ENCODE results near the gene NSG1. TPM values are rescaled to one million over a fixed set of nuclear protein-coding genes. Genes with fewer than 3 reads are reported as not detected.

Gene NSG1
- polyA plus RNA-seq, 1 of the 3 experiments (the other 2 are of a cell fraction), result 11.4 TPM

DNA sequence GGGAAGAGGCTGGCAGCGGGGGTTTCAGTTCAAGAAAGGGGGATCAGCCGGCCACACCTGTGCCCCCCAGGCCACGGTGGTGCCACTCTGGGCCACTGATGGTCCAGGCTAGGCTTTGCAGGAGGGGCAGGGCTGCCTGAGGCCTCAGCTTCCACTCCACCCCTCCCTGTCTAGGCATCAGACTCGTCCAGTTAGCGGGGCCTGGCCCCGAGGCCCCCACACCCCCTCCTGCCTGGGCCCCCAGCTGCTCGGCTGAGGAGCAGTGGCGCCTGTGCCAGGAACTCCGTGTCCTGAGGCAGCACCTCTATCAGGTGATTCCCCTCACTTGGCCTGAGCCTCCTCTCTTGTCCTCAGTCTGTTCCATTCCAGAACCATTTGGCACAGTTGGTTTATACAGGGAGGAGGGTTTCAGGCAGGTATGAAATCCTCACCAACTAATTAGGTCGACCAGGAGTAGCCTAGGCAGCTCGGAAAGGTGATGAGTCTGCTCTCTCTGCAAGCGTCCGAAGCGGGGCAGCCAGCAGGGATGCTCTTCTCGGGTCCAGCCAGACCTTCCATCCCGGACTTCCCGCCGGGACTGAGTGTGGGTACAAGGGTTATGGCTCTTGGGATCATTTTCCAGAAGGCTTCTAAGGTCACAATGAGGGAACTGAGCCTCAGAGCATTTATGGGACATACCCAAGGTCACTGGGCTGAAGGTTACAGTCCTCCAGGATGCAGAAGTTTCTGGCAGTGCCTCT lies 2.1 kb downstream of the NSG1 start (continued):
- TF ChIP-seq FOSL2 (IDR thresholded peaks at IDR 0.05; ENCODE audit: borderline replicate concordance, low read depth), result no peak

DNA sequence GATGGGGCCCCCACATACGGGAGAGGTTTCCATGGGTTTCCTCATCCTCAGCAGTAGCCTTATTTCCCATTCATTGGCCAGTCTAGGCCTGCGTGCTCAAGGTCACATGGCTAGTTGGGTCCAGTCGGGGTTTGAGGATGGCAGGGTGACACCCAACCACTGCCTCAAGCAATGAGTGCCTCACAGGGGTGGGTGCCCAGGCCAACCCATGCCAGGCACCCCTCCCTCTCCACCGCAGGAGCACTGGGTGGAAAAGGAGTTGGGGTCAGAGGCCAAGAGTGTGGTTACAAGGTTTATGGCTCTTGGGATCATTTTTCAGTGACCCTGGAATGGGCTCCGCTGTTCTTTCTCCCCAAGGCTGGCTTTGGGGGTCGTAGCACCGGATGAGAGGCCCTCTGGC lies 3.1 kb downstream of the NSG1 start:
- no peak for DNase-seq

More for the DNA sequence above, 3.1 kb downstream of the NSG1 start:
- H3K4me2 ChIP-seq, result no peak overlapping the region
- POLR2A ChIA-PET, result interaction anchor here (1.7 kb wide), 1 partner anchor 16 kb away, joined by 6 read pairs; no protein-coding TSS in a partner anchor
- 100% methylated on average over 1 of the region's 7 CpGs for WGBS (ENCODE audit: low lambda C conversion rate)
- no peaks in the 10 kb centered on the region for H3K27me3 ChIP-seq (ENCODE audit: insufficient read depth)
- CTCF ChIA-PET, result no interaction called here
- no peak overlapping the region for H3K9ac ChIP-seq
- no peak overlapping the region for H2AFZ ChIP-seq (ENCODE audit: low read depth)
- H3K4me1 ChIP-seq (ENCODE audit: control insufficient read depth in 1 of 2, insufficient read depth in 2 of 2, low read depth in 1 of 2, low read length in 1 of 2), result peaks cover 11 to 25% of the 10 kb centered on the region in 2 experiments; a peak in 3 of 4 replicates
- TF ChIP-seq, protein P1, sequence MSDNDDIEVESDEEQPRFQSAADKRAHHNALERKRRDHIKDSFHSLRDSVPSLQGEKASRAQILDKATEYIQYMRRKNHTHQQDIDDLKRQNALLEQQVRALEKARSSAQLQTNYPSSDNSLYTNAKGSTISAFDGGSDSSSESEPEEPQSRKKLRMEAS (IDR thresholded peaks at IDR 0.05; ENCODE audit: low read depth), result no peak
- no peak for TF ChIP-seq JUND (IDR thresholded peaks at IDR 0.05)
- TF ChIP-seq MXI1 (IDR thresholded peaks at IDR 0.05; ENCODE audit: low read depth, low read length), result no peak
- TF ChIP-seq NRF1 (IDR thresholded peaks at IDR 0.05; ENCODE audit: low read depth, low read length), result no peak
- TF ChIP-seq RAD21 (IDR thresholded peaks at IDR 0.05; ENCODE audit: low read length), result no peak
- TF ChIP-seq, protein P2, sequence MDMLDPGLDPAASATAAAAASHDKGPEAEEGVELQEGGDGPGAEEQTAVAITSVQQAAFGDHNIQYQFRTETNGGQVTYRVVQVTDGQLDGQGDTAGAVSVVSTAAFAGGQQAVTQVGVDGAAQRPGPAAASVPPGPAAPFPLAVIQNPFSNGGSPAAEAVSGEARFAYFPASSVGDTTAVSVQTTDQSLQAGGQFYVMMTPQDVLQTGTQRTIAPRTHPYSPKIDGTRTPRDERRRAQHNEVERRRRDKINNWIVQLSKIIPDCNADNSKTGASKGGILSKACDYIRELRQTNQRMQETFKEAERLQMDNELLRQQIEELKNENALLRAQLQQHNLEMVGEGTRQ (IDR thresholded peaks at IDR 0.05; ENCODE audit: borderline replicate concordance, low read depth, low read length), result no peak
- no peak for TF ChIP-seq TEAD4 (IDR thresholded peaks at IDR 0.05; ENCODE audit: borderline replicate concordance, insufficient read depth)
- TF ChIP-seq GATA2 (CRISPR knock-in tag; IDR thresholded peaks at IDR 0.05), result no peak
- TF ChIP-seq TAF1 (IDR thresholded peaks at IDR 0.05; ENCODE audit: borderline replicate concordance, low read depth, low read length), result no peak
- TF ChIP-seq, protein P3, sequence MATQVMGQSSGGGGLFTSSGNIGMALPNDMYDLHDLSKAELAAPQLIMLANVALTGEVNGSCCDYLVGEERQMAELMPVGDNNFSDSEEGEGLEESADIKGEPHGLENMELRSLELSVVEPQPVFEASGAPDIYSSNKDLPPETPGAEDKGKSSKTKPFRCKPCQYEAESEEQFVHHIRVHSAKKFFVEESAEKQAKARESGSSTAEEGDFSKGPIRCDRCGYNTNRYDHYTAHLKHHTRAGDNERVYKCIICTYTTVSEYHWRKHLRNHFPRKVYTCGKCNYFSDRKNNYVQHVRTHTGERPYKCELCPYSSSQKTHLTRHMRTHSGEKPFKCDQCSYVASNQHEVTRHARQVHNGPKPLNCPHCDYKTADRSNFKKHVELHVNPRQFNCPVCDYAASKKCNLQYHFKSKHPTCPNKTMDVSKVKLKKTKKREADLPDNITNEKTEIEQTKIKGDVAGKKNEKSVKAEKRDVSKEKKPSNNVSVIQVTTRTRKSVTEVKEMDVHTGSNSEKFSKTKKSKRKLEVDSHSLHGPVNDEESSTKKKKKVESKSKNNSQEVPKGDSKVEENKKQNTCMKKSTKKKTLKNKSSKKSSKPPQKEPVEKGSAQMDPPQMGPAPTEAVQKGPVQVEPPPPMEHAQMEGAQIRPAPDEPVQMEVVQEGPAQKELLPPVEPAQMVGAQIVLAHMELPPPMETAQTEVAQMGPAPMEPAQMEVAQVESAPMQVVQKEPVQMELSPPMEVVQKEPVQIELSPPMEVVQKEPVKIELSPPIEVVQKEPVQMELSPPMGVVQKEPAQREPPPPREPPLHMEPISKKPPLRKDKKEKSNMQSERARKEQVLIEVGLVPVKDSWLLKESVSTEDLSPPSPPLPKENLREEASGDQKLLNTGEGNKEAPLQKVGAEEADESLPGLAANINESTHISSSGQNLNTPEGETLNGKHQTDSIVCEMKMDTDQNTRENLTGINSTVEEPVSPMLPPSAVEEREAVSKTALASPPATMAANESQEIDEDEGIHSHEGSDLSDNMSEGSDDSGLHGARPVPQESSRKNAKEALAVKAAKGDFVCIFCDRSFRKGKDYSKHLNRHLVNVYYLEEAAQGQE (IDR thresholded peaks at IDR 0.05; ENCODE audit: low read depth, low read length), result no peak
- no peak for TF ChIP-seq RFX5 (IDR thresholded peaks at IDR 0.05; ENCODE audit: low read length)
- TF ChIP-seq TCF12 (IDR thresholded peaks at IDR 0.05), result no peak
- no peak for TF ChIP-seq FOXJ3 (CRISPR knock-in tag; IDR thresholded peaks at IDR 0.05)
- TF ChIP-seq YY1 (IDR thresholded peaks at IDR 0.05; ENCODE audit: low read depth), result no peak
- TF ChIP-seq, protein P4, sequence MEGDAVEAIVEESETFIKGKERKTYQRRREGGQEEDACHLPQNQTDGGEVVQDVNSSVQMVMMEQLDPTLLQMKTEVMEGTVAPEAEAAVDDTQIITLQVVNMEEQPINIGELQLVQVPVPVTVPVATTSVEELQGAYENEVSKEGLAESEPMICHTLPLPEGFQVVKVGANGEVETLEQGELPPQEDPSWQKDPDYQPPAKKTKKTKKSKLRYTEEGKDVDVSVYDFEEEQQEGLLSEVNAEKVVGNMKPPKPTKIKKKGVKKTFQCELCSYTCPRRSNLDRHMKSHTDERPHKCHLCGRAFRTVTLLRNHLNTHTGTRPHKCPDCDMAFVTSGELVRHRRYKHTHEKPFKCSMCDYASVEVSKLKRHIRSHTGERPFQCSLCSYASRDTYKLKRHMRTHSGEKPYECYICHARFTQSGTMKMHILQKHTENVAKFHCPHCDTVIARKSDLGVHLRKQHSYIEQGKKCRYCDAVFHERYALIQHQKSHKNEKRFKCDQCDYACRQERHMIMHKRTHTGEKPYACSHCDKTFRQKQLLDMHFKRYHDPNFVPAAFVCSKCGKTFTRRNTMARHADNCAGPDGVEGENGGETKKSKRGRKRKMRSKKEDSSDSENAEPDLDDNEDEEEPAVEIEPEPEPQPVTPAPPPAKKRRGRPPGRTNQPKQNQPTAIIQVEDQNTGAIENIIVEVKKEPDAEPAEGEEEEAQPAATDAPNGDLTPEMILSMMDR (IDR thresholded peaks at IDR 0.05), result no peak
- no peak for TF ChIP-seq NFIC (IDR thresholded peaks at IDR 0.05; ENCODE audit: borderline replicate concordance)
- no peak for TF ChIP-seq MEF2A (IDR thresholded peaks at IDR 0.05; ENCODE audit: borderline replicate concordance, low read depth)
- no peak for TF ChIP-seq RXRA (IDR thresholded peaks at IDR 0.05; ENCODE audit: borderline replicate concordance, low read depth)
- no peaks in the 10 kb centered on the region for H4K20me1 ChIP-seq (ENCODE audit: insufficient read depth)
- no peak overlapping the region for H3K4me3 ChIP-seq (ENCODE audit: low read depth in 2 of 2, low read length in 1 of 2)
- peaks cover 5% of the 10 kb centered on the region for H3F3A ChIP-seq (replicated peaks; ENCODE audit: insufficient read depth)
- H3K9me2 ChIP-seq, result no peaks in the 10 kb centered on the region
- H3K9me3 ChIP-seq, result no peaks in the 10 kb centered on the region
- H3K36me3 ChIP-seq (replicated peaks in 1 of 2; ENCODE audit: control insufficient read depth in 1 of 2, insufficient read depth in 2 of 2, low read length in 1 of 2), result no peaks in the 10 kb centered on the region
- H3K79me2 ChIP-seq (ENCODE audit: insufficient read depth), result no peaks in the 10 kb centered on the region
- H3K27ac ChIP-seq (ENCODE audit: low read depth in 2 of 2, low read length in 1 of 2), result no peak overlapping the region
